H1 (cell line): Measurements from ENCODE around the gene NTMT1.

Experiments used
- POLR2A ChIP-seq, 2 experiments: IDR thresholded peaks; 1 replicate in 1 of 2; 2 replicates in 1 of 2; pipeline ENCODE4 v1.6.1; 2011; ENCODE audit warnings: low read depth in 2 of 2, low read length in 2 of 2, mild to moderate bottlenecking in 2 of 2; ENCODE audit errors: control extremely low read depth in 1 of 2
- SRF ChIP-seq: IDR thresholded peaks from 2 replicates; pipeline ENCODE4 v1.6.1; 2011; ENCODE audit warnings: mild to moderate bottlenecking, low read depth, low read length, moderate library complexity

GRCh38 chr9:129597355-129598088 is 28.4 kb upstream of the NTMT1 start:
- TF ChIP-seq SRF (no peak), POLR2A (IDR thresholded peaks at IDR 0.05; ENCODE audit: control extremely low read depth in 1 of 2, low read depth in 2 of 2, low read length in 2 of 2) (no peak)
